ENCODE results near the gene TMEM131.

The TMEM131 gene

GRCh38 chr2:98020992-98021713, 25.4 kb upstream of the TMEM131 start:
- DNase-seq = no peak

GRCh38 chr2:98020516-98020915, 24.8 kb upstream of the TMEM131 start:
- no peak for DNase-seq

DNA sequence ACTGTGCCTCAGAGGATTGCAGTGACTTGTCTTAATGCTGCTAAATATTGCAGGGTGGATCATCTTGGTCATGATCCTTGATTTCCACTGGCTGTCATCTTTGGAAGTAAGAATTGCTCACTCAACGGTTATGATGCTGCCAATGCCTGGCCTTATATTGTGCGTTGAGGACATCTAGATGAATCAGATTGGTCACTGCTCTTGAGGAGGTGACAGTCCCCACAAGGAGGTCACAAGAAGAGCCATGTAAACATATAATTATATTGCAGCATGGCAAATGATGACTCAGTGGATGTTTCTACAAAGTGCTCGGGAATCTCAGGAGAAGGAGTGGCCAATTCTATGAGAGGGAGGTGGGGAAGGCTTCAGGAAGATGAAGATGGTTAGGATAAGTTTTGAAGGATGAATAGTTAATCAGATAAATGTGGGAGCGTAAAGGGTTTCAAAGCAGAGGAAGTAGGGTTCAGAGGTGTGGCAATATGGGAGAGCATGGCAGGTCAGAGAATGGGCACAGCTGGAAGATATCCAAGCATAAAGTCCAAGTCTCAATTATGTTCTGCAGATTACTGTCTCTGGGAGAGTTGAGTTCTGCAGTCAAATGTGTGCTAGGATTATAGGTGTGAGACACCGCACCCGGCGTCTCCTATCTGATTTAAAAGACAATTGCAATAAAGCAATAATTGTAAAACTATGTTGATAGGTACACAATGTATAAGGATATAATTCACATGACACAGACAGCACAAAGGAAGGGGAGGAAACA, 21.3 kb upstream of the TMEM131 start:
- no peak for DNase-seq

GRCh38 chr2:98015671-98016070, 19.9 kb upstream of the TMEM131 start:
- DNase-seq = no peak

GRCh38 chr2:98014379-98014778, 18.6 kb upstream of the TMEM131 start:
- DNase-seq = no peak

DNA sequence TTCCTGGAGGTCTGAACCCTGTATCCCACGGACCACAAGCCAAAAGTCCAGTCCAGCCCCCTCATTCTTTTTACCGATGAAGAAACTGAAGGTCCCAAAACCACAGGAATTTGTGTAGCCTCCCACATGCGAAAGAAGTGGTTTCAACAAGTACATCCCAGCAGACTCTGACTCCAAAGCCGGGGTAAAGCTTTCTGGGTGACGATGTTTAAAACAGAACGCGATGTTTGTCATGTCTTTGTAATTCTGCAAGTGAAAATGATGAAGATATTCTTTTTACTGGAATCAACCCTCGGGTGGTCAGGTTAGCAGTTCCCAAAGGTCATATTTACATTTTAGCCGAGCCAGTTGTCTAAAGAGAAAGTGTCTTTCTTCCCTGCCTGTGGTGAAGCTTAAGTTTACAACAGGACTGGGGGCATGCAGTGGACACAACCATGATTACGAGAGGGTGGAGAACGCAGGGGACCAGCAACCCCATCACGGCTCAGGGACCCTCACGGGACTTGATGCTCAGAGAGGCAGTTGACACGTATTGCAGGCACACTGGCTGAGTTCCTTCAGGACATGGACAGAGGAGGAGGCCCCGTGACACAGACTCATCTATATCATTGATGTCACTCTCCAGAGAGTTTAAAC, 17.8 kb upstream of the TMEM131 start:
- no peak for DNase-seq

- no peak for DNase-seq
Measured at GRCh38 chr2:98012561-98012991, 16.8 kb upstream of the TMEM131 start.

GRCh38 chr2:98009887-98010760, 14.4 kb upstream of the TMEM131 start:
- DNase-seq = no peak

- no peak for DNase-seq
Measured at GRCh38 chr2:98008415-98008814, 12.7 kb upstream of the TMEM131 start.

DNA sequence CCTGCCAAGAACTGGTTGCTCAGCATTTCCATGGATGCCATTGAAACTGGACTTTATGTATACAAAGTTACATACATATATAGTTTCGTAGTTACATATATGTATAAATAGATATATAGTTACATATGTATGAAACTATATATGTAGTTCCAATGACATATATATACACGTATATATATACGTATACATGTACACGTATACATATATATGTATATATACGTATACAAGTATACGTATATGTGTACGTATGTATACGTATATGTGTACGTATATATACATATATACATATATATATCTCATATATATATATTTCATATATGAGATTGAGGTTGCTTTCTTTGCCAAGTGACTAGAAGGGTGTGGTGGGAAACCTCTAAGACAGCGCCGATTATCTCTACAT, 10.6 kb upstream of the TMEM131 start:
- no peak for DNase-seq

- no peak for DNase-seq
Measured at GRCh38 chr2:98004613-98005012, 8.9 kb upstream of the TMEM131 start.

DNA sequence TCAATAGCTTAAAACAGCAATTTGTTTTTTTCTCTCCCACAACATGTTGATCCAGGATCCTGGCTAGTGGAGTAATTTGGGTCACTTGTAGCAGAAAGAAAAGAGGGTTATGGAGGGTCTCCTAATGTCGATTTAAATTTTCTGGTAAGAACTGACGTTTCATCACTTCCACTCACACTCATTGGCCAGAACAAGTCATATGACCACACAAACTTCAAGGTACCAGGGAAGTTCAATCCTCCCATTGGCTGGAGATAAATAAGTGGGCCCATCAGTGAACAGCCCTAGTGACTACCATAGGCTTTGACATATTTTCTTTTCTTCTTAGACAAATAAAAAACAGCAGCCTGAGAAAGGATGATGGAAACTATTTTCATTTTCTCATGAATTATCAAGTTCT, 8.3 kb upstream of the TMEM131 start:
- DNase-seq = no peak

DNA sequence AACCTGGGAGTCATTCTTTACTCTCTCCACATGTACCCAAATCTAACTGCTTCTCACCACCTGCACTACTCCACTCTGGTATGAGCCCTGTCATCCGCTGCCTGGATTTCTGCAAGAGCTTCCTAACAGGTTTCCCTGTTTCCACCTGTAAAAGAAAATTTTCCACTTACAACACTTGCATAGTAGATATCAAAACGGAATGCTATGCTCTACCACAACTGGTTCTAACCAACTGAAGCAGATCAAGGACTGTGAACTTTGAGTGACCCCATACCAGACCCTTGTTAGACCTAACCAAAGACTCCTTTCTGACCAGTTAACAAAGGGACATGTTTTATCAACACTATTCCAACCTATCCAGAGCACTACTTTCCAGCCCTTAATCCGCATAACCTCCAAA, 3.8 kb upstream of the TMEM131 start:
- no peak for DNase-seq

DNA sequence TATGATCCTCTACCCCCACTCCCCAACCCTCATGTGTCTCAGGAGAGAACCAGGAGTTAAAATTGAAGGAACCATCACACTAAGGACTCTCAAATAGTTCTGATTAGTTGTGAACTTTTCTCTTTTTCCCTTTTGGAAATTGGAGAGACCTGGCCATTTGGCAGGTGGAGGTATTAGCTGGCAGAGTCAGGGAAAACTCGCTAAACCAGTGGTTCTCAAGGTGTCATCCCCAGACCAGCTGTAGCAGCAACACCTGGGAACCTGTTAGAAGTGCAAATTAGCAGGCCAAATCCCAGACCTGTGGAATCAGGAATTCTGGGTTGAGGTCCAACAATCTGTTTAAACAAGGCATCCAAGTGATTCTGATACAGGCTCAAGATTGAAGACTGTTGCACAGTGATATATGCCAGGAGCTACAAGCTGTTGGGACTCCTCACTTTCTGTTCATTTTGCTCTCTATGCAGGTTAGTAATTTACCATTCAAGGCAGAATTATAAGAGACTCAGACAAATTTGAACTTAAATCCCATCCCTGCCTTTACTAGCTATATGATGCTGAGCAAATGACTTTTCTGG, 2.8 kb upstream of the TMEM131 start:
- no peak for DNase-seq

DNA sequence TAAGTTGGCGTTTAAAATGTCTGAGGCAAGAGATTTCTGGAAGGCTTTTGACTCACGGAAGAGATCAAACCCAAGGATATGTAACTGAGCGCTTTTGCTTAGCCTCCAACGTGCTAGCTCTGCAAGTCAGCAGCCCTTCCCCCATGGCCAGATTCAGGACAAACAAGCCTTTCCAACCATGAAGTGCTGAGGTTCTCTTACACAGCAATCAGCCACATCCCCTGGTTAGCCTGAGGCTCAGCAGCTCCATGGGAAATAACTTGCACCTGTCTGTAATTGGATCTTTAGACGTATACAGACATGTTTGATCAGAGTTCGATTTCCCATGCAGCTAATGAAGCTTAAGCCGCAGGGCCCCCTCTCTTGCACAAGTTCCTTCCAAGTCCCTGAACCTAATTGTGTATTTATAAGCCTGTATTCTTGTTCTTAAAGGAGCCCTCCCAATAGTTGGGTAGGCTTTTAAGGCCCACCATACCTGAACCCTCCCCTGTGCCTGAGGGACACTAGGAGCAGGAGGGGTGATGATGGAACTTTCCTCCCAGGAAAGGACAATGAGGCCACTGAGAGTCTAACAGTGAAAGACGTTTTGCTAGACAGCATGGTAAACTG, 2.1 kb upstream of the TMEM131 start:
- DNase-seq = peak; percentile 81

GRCh38 chr2:97996679-97997078, 931 bp upstream of the TMEM131 start:
- DNase-seq = no peak

GRCh38 chr2:97995026-97995733, 568 bp downstream of the TMEM131 start:
- no peak for DNase-seq

DNA sequence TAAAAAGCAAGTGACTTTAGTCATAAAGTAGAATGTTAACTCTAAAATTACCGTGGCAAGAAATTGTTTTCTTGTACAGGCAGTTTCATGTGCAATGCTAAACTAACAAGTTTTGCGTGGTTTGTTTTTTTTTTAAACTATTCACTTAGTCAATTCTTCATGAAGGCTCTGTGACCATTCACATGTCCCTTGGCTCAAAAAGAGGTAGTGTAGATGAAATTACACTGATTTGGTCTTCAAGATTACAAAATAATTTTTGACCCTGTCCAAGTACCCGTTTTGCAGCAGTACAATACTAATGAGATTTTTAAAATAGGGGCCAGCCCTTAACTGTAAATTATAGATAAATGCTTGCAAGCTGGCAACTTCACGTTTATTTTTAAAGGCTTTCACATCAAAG, 1.3 kb downstream of the TMEM131 start:
- no peak for DNase-seq

- no peak for DNase-seq
Measured at GRCh38 chr2:97993926-97994325, 1.8 kb downstream of the TMEM131 start.

DNA sequence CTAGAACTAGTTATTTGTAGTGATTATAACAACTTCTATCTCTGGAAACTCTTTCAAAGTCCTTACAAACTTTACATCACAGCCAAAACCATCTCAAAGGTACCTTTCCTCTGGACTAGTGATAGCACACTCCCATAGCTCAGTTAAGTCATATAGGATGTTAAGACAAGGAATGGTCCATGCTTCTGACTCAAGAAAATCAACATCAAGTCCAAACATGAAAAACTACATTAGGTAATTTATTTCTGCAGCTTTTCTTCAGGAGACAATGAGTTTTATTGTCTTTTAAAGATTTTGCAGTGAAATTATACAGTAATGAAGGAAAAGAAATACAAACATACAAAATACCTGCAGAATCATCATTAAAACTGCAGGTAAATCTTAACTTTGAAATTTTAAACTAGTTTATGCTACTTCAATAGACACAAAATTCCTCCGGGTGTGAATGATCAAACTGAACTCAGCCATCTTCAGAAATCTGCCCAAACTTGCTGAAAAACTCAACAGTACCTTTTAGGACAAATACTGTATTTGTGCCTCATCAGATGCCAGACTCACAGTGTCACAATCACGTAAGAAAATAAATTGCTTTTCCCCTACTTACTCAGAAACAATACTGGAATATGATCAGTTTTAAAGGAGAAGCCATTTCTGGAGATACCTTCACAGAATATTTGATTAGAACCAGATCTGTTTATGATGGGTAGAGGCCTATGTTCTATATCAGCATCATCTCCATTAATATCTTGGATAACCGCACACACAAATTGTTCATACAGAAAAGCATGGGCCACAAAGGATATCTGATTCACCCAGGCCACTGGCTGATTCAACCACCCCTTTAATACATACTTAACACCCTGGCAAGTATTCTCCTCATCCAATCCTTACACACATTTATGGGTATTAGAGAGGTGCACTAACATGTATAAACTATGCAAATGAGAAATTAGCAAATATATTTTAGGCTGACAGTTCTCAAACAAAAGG, 2.6 kb downstream of the TMEM131 start:
- DNase-seq = no peak
